Activated T-helper 1 cell treated with anti-CD3 and anti-CD28 coated beads, Interleukin-2, amount 50 U/mL, for 16 hours (primary cell): ENCODE results near the gene FMN1.

Source experiments
- DNase-seq, 2 donors: peaks; one replicate each; pipeline ENCODE4 v3.0.0-alpha.2; 2020; ENCODE audit warnings: low read depth in 1 of 2, low spot score in 1 of 2

Gene FMN1

GRCh38 chr15:33194704-33195670, at the start of gene FMN1:
Gene FMN1, minus strand, starts transcription at chr15:33194714. Its CDS starts 39,800 bp downstream, at chr15:33154914.
- peak; percentile 80 to 84 for DNase-seq

GRCh38 chr15:33243869-33244268, 49.4 kb upstream of the FMN1 start:
- no peak for DNase-seq

GRCh38 chr15:33243393-33243792, 48.9 kb upstream of the FMN1 start:
- DNase-seq = no peak

- no peak for DNase-seq
These were observed 48.2 kb upstream of the FMN1 start for GRCh38 chr15:33242669-33243191.

GRCh38 chr15:33242165-33242564, 47.7 kb upstream of the FMN1 start:
- DNase-seq = no peak

GRCh38 chr15:33236841-33237509, 42.5 kb upstream of the FMN1 start:
- DNase-seq = no peak

- no peak for DNase-seq
These were observed 39.5 kb upstream of the FMN1 start for GRCh38 chr15:33234020-33234461.

GRCh38 chr15:33226559-33227181, 32.2 kb upstream of the FMN1 start:
- peak; percentile 24 to 31 for DNase-seq

GRCh38 chr15:33218071-33218491, 23.6 kb upstream of the FMN1 start:
- no peak for DNase-seq

- DNase-seq = no peak
These were observed 21.7 kb upstream of the FMN1 start for GRCh38 chr15:33215941-33216872.

GRCh38 chr15:33211176-33211808, 16.8 kb upstream of the FMN1 start:
- no peak for DNase-seq

- DNase-seq = no peak
These were observed 15.3 kb upstream of the FMN1 start for GRCh38 chr15:33209575-33210481.

- DNase-seq = no peak
These were observed 13.1 kb upstream of the FMN1 start for GRCh38 chr15:33207646-33208045.

- DNase-seq = no peak
These were observed 11.9 kb upstream of the FMN1 start for GRCh38 chr15:33206366-33206765.

GRCh38 chr15:33204926-33205325, 10.4 kb upstream of the FMN1 start:
- no peak for DNase-seq

GRCh38 chr15:33204087-33204486, 9.6 kb upstream of the FMN1 start:
- DNase-seq = no peak

- peak; percentile 17 to 34 for DNase-seq
These were observed 7.1 kb upstream of the FMN1 start for GRCh38 chr15:33201491-33202231.

- DNase-seq = no peak
These were observed 6.4 kb upstream of the FMN1 start for GRCh38 chr15:33200903-33201302.
